Astrocyte (in vitro differentiated cells and primary cell): ENCODE results near the gene IMPA2. TPM values are rescaled to one million over a fixed set of nuclear protein-coding genes. Genes with fewer than 3 reads are reported as not detected.
"Not testable (repeated sequence)": the region's sequence is repeated elsewhere in the genome, so short reads cannot be mapped to it uniquely, and the experiment has no call there.

Experiments
- DNase-seq: peaks from one replicate; pipeline ENCODE4 v3.0.0-alpha.2; 2010; ENCODE audit warnings: low read depth
- FAIRE-seq: peaks from 2 replicates; lab custom pipeline; 2011; peaks lifted over from hg19 to GRCh38; lab: Jason Lieb, UNC
- H2AFZ ChIP-seq: 2 replicates; pipeline ENCODE4 v1.6.0; 2012; ENCODE audit warnings: low read depth, low read length, inconsistent platforms
- H3K27ac ChIP-seq: 2 replicates; pipeline ENCODE4 v1.5.1; 2011; ENCODE audit warnings: low read depth, low read length, inconsistent platforms
- H3K27me3 ChIP-seq: 2 replicates; pipeline ENCODE4 v1.6.0; 2011; ENCODE audit warnings: low read length, inconsistent platforms; ENCODE audit not compliant: insufficient read depth
- H3K36me3 ChIP-seq: 2 replicates; pipeline ENCODE4 v1.5.1; 2011; ENCODE audit warnings: low read length, inconsistent platforms; ENCODE audit not compliant: insufficient read depth
- H3K4me1 ChIP-seq: 2 replicates; pipeline ENCODE4 v1.5.1; 2011; ENCODE audit warnings: low read length, inconsistent platforms; ENCODE audit not compliant: insufficient read depth
- H3K4me2 ChIP-seq: 2 replicates; pipeline ENCODE4 v1.6.0; 2012; ENCODE audit warnings: low read length, inconsistent platforms
- H3K4me3 ChIP-seq: 2 replicates; pipeline ENCODE4 v1.5.1; 2011; ENCODE audit warnings: low read depth, mild to moderate bottlenecking, low read length, inconsistent platforms; ENCODE audit not compliant: insufficient read depth
- H3K79me2 ChIP-seq: 2 replicates; pipeline ENCODE4 v1.6.0; 2012; ENCODE audit warnings: mild to moderate bottlenecking, low read length, inconsistent platforms; ENCODE audit not compliant: insufficient read depth
- H3K9ac ChIP-seq: 2 replicates; pipeline ENCODE4 v1.6.0; 2012; ENCODE audit warnings: mild to moderate bottlenecking, low read length, inconsistent platforms
- H3K9me3 ChIP-seq: 2 replicates; pipeline ENCODE4 v1.5.1; 2012; ENCODE audit warnings: low read depth, mild to moderate bottlenecking, low read length, inconsistent platforms; ENCODE audit not compliant: insufficient read depth
- H4K20me1 ChIP-seq: 2 replicates; pipeline ENCODE4 v1.6.0; 2012; ENCODE audit warnings: low read length, inconsistent platforms; ENCODE audit not compliant: insufficient read depth
- H3K27ac Mint-ChIP-seq: one replicate; pipeline ENCODE4 v1.8.0; 2021; ENCODE audit warnings: mild to moderate bottlenecking, mixed read lengths; ENCODE audit not compliant: unreplicated experiment
- H3K27me3 Mint-ChIP-seq: one replicate; pipeline ENCODE4 v1.8.0; 2021; ENCODE audit warnings: low read depth, mixed read lengths; ENCODE audit not compliant: unreplicated experiment
- H3K36me3 Mint-ChIP-seq: one replicate; pipeline ENCODE4 v1.8.0; 2021; ENCODE audit warnings: low read depth, mixed read lengths; ENCODE audit not compliant: unreplicated experiment
- H3K4me1 Mint-ChIP-seq: one replicate; pipeline ENCODE4 v1.8.0; 2021; ENCODE audit warnings: low read depth, mixed read lengths; ENCODE audit not compliant: unreplicated experiment
- H3K4me3 Mint-ChIP-seq: one replicate; pipeline ENCODE4 v1.8.0; 2021; ENCODE audit warnings: mild to moderate bottlenecking, moderate library complexity, mixed read lengths; ENCODE audit not compliant: unreplicated experiment
- H3K9me3 Mint-ChIP-seq: one replicate; pipeline ENCODE4 v1.8.0; 2021; ENCODE audit warnings: mild to moderate bottlenecking, mixed read lengths; ENCODE audit not compliant: unreplicated experiment
- CTCF ChIP-seq: IDR thresholded peaks from 2 replicates; pipeline ENCODE4 v1.5.1; 2011; ENCODE audit warnings: low read depth, mild to moderate bottlenecking, inconsistent platforms, low read length, moderate library complexity; ENCODE audit not compliant: insufficient read depth
- EZH2 ChIP-seq: IDR thresholded peaks from 2 replicates; pipeline ENCODE4 v1.6.1; 2012; ENCODE audit warnings: mild to moderate bottlenecking, low read length, inconsistent platforms; ENCODE audit not compliant: insufficient read depth
- total RNA-seq: library from RNA; stranded (reverse); gene quantifications from 2 replicates; pipeline ENCODE4 v1.2.1, GENCODE V29; 2021

Gene IMPA2
- total RNA-seq, 1 donor from 2014 or later, result 4.8 TPM

- Mint-ChIP-seq H3K9me3 (peaks cover 14% of the 10 kb centered on the region), H3K27me3 (no peaks in the 10 kb centered on the region), H3K4me1 (peaks cover 19% of the 10 kb centered on the region), H3K4me3 (no peak overlapping the region), H3K27ac (no peak overlapping the region), H3K36me3 (no peaks in the 10 kb centered on the region)
- no peaks in the 10 kb centered on the region for H3K27me3 ChIP-seq
- no peaks in the 10 kb centered on the region for H3K79me2 ChIP-seq
- no peak overlapping the region for H3K27ac ChIP-seq
- H3K36me3 ChIP-seq, result no peaks in the 10 kb centered on the region
- no peak for TF ChIP-seq EZH2
- no peak for TF ChIP-seq CTCF
- H3K9ac ChIP-seq, result no peak overlapping the region
- no peak overlapping the region for H2AFZ ChIP-seq
- no peak overlapping the region for H3K4me2 ChIP-seq
- peaks cover 10% of the 10 kb centered on the region for H3K4me1 ChIP-seq
- H3K4me3 ChIP-seq, result no peak overlapping the region
- H4K20me1 ChIP-seq, result no peaks in the 10 kb centered on the region
- H3K9me3 ChIP-seq, result peaks cover 13% of the 10 kb centered on the region
- DNase-seq (no peak), FAIRE-seq (no peak)
Observed at GRCh38 chr18:11957636-11958035, 23.7 kb upstream of the IMPA2 start.

GRCh38 chr18:11959651-11960050 lies 21.7 kb upstream of the IMPA2 start:
- DNase-seq, H3K4me2 ChIP-seq, H3K9ac ChIP-seq, H3K4me3 Mint-ChIP-seq, H3K4me1 ChIP-seq, H3K27ac Mint-ChIP-seq, H4K20me1 ChIP-seq, H3K27me3 Mint-ChIP-seq, FAIRE-seq, H3K4me3 ChIP-seq, H3K79me2 ChIP-seq, H3K27ac ChIP-seq, H3K36me3 Mint-ChIP-seq, H2AFZ ChIP-seq, H3K27me3 ChIP-seq, H3K36me3 ChIP-seq: not testable (repeated sequence)
- H3K4me1 Mint-ChIP-seq, result peaks cover 17% of the 10 kb centered on the region
- H3K9me3 ChIP-seq, result peaks cover 13% of the 10 kb centered on the region
- peaks cover 14% of the 10 kb centered on the region for H3K9me3 Mint-ChIP-seq

GRCh38 chr18:11960743-11961380 lies 20.4 kb upstream of the IMPA2 start:
- peaks cover 6% of the 10 kb centered on the region for H3K4me1 Mint-ChIP-seq

More at GRCh38 chr18:11960743-11961380, 20.4 kb upstream of the IMPA2 start:
- H3K36me3 Mint-ChIP-seq, result no peaks in the 10 kb centered on the region
- H3K27me3 ChIP-seq, result no peaks in the 10 kb centered on the region
- FAIRE-seq (no peak), DNase-seq (no peak)
- no peak overlapping the region for H3K4me3 Mint-ChIP-seq
- H3K9me3 ChIP-seq, result peaks cover 13% of the 10 kb centered on the region
- H3K9me3 Mint-ChIP-seq, result peaks cover 14% of the 10 kb centered on the region
- H3K27ac ChIP-seq, result no peak overlapping the region
- H3K27me3 Mint-ChIP-seq, result no peaks in the 10 kb centered on the region
- TF ChIP-seq EZH2 (no peak), CTCF (no peak)
- no peaks in the 10 kb centered on the region for H3K4me1 ChIP-seq
- H3K4me3 ChIP-seq, result no peak overlapping the region
- no peak overlapping the region for H2AFZ ChIP-seq
- H3K9ac ChIP-seq, result no peak overlapping the region
- H4K20me1 ChIP-seq, result no peaks in the 10 kb centered on the region
- no peak overlapping the region for H3K4me2 ChIP-seq
- H3K79me2 ChIP-seq, result no peaks in the 10 kb centered on the region
- no peaks in the 10 kb centered on the region for H3K36me3 ChIP-seq
- H3K27ac Mint-ChIP-seq, result no peak overlapping the region
